Measurements from ENCODE around the gene SLC1A7. TPM values are rescaled to one million over a fixed set of nuclear protein-coding genes. Genes with fewer than 3 reads are reported as not detected.

SLC1A7 gene
- total and polyA plus RNA-seq, 4 donors: 0.21 to 0.67 (median 0.43) TPM

GRCh38 chr1:53107090-53107489 is 35.3 kb downstream of the SLC1A7 start:
- Histone ChIP-seq H3K9me3 (ENCODE audit: control insufficient read depth in 4 of 4, low read length in 3 of 4) (no peaks in the 10 kb centered on the region), H3K27ac (ENCODE audit: low read depth in 1 of 2, low read length in 2 of 2) (no peak overlapping the region), H3K36me3 (ENCODE audit: control insufficient read depth in 4 of 4, insufficient read depth in 3 of 4, low read depth in 1 of 4, low read length in 3 of 4) (no peaks in the 10 kb centered on the region), H3K27me3 (ENCODE audit: control insufficient read depth in 4 of 4, insufficient read depth in 4 of 4, low read length in 3 of 4) (no peaks in the 10 kb centered on the region), H3K4me1 (ENCODE audit: control insufficient read depth in 4 of 4, insufficient read depth in 4 of 4, low read length in 3 of 4) (peaks cover 0 to 14% (median 7%) of the 10 kb centered on the region in 4 donors), H3K4me3 (ENCODE audit: low read depth in 1 of 3, low read length in 3 of 3) (no peak overlapping the region), H3K9ac (ENCODE audit: low read depth in 1 of 2, low read length in 2 of 2) (no peak overlapping the region)
- TF ChIP-seq FOXA1 (IDR thresholded peaks at IDR 0.05): no peak
- no peak for TF ChIP-seq NR2F2 (IDR thresholded peaks at IDR 0.05)
- no peak for TF ChIP-seq EGR1 (IDR thresholded peaks at IDR 0.05; ENCODE audit: low read depth in 2 of 2)
- 94% methylated on average over 7 of the region's 7 CpGs for WGBS
- no peak for DNase-seq (ENCODE audit: low spot score)

- TF ChIP-seq HNF4A (conservative IDR thresholded peaks at IDR 0.05) (no peak), RXRA (IDR thresholded peaks at IDR 0.05) (no peak), REST (IDR thresholded peaks at IDR 0.05) (no peak), TAF1 (conservative IDR thresholded peaks at IDR 0.05) (no peak)
- H3K36me3 ChIP-seq (ENCODE audit: control insufficient read depth in 4 of 4, insufficient read depth in 3 of 4, low read depth in 1 of 4, low read length in 3 of 4): no peaks in the 10 kb centered on the region
- WGBS: 81% methylated on average over 8 of the region's 8 CpGs
- H3K27ac ChIP-seq (ENCODE audit: low read depth in 1 of 2, low read length in 2 of 2): no peak overlapping the region
- no peaks in the 10 kb centered on the region for H3K4me1 ChIP-seq (ENCODE audit: control insufficient read depth in 4 of 4, insufficient read depth in 4 of 4, low read length in 3 of 4)
- H3K27me3 ChIP-seq (ENCODE audit: control insufficient read depth in 4 of 4, insufficient read depth in 4 of 4, low read length in 3 of 4): no peaks in the 10 kb centered on the region
- H3K9ac ChIP-seq (ENCODE audit: low read depth in 1 of 2, low read length in 2 of 2): no peak overlapping the region
- no peak overlapping the region for H3K4me3 ChIP-seq (ENCODE audit: low read depth in 1 of 3, low read length in 3 of 3)
- H3K9me3 ChIP-seq (ENCODE audit: control insufficient read depth in 4 of 4, low read length in 3 of 4): no peaks in the 10 kb centered on the region
- no peak for DNase-seq (ENCODE audit: low spot score)
Observed at GRCh38 chr1:53104289-53104913, 38.0 kb downstream of the SLC1A7 start.

- TF ChIP-seq RXRA (IDR thresholded peaks at IDR 0.05): no peak
- H3K4me3 ChIP-seq (ENCODE audit: low read depth in 1 of 3, low read length in 3 of 3): no peak overlapping the region
- H3K27me3 ChIP-seq (ENCODE audit: control insufficient read depth in 4 of 4, insufficient read depth in 4 of 4, low read length in 3 of 4): no peaks in the 10 kb centered on the region
- no peak for DNase-seq (ENCODE audit: low spot score)
- H3K4me1 ChIP-seq (ENCODE audit: control insufficient read depth in 4 of 4, insufficient read depth in 4 of 4, low read length in 3 of 4): peaks cover 0 to 18% (median 9%) of the 10 kb centered on the region in 4 donors
- no peak overlapping the region for H3K9ac ChIP-seq (ENCODE audit: low read depth in 1 of 2, low read length in 2 of 2)
- 81% methylated on average over 13 of the region's 13 CpGs for WGBS
- no peak overlapping the region for H3K27ac ChIP-seq (ENCODE audit: low read depth in 1 of 2, low read length in 2 of 2)
- H3K36me3 ChIP-seq (ENCODE audit: control insufficient read depth in 4 of 4, insufficient read depth in 3 of 4, low read depth in 1 of 4, low read length in 3 of 4): no peaks in the 10 kb centered on the region
- H3K9me3 ChIP-seq (ENCODE audit: control insufficient read depth in 4 of 4, low read length in 3 of 4): no peaks in the 10 kb centered on the region
Observed at GRCh38 chr1:53094533-53094919, 47.9 kb downstream of the SLC1A7 start.

GRCh38 chr1:53093778-53094532 is 48.5 kb downstream of the SLC1A7 start:
- peaks cover 0 to 21% (median 10%) of the 10 kb centered on the region in 4 donors for H3K4me1 ChIP-seq (ENCODE audit: control insufficient read depth in 4 of 4, insufficient read depth in 4 of 4, low read length in 3 of 4)
- no peaks in the 10 kb centered on the region for H3K36me3 ChIP-seq (ENCODE audit: control insufficient read depth in 4 of 4, insufficient read depth in 3 of 4, low read depth in 1 of 4, low read length in 3 of 4)
- no peak overlapping the region for H3K9ac ChIP-seq (ENCODE audit: low read depth in 1 of 2, low read length in 2 of 2)
- no peaks in the 10 kb centered on the region for H3K27me3 ChIP-seq (ENCODE audit: control insufficient read depth in 4 of 4, insufficient read depth in 4 of 4, low read length in 3 of 4)
- WGBS: 95% methylated on average over 20 of the region's 20 CpGs
- no peaks in the 10 kb centered on the region for H3K9me3 ChIP-seq (ENCODE audit: control insufficient read depth in 4 of 4, low read length in 3 of 4)
- no peak for DNase-seq (ENCODE audit: low spot score)
- no peak overlapping the region for H3K4me3 ChIP-seq (ENCODE audit: low read depth in 1 of 3, low read length in 3 of 3)
- TF ChIP-seq JUND (IDR thresholded peaks at IDR 0.05) (no peak), RXRA (IDR thresholded peaks at IDR 0.05) (no peak), ZBTB33 (IDR thresholded peaks at IDR 0.05) (no peak), FOXA2 (IDR thresholded peaks at IDR 0.05) (no peak)
- no peak overlapping the region for H3K27ac ChIP-seq (ENCODE audit: low read depth in 1 of 2, low read length in 2 of 2)
